ENCODE results near the gene FANCM. TPM values are rescaled to one million over a fixed set of nuclear protein-coding genes. Genes with fewer than 3 reads are reported as not detected.

The FANCM gene
- total and polyA plus RNA-seq, 2 experiments from 2014 or later, result 4.1 to 6.7 TPM

DNA sequence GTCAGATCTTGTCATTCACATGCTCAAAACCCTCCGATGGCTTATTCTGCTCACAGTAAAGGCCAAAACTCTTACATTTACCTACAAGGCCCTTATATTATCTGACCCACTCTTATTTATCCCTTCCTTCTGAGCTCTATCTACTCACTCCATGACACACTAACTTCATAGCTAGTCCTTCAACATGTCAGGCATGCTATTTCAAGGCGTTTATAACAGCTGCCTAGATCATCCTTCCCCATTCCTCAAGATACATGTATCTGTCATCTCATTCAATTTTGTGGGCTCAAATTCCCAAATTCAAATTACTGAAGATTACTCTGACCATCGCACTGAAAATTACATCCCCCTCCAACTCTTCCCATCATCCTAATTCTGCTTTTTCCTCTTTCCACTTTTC lies 110.4 kb downstream of the FANCM start:
- Histone ChIP-seq H3K27ac (no peak overlapping the region), H3K4me3 (no peak overlapping the region), H3K9me3 (ENCODE audit: low read depth) (no peaks in the 10 kb centered on the region), H4K20me1 (ENCODE audit: insufficient read depth) (no peaks in the 10 kb centered on the region), H3K4me2 (ENCODE audit: unreplicated experiment) (no peak overlapping the region), H2AFZ (no peak overlapping the region), H3K4me1 (ENCODE audit: insufficient read depth) (peaks cover 37% of the 10 kb centered on the region), H3K79me2 (ENCODE audit: insufficient read depth) (no peaks in the 10 kb centered on the region; the same call in 1 of the 2 replicates), H3K36me3 (ENCODE audit: low read depth) (no peaks in the 10 kb centered on the region), H3K9ac (no peak overlapping the region), H3F3A (ENCODE audit: insufficient read depth) (peaks cover 4% of the 10 kb centered on the region; the same call in 1 of the 2 replicates), H3K27me3 (replicated peaks; ENCODE audit: insufficient read depth) (no peaks in the 10 kb centered on the region), H3K9me2 (ENCODE audit: insufficient read depth) (0 out of 2 replicates have a peak, but pooled peaks cover 8% of the 10 kb centered on the region)
- TF ChIP-seq EZH2 (IDR thresholded peaks at IDR 0.05; ENCODE audit: insufficient read depth, poor library complexity, severe bottlenecking), result no peak
- TF ChIP-seq EZH2phosphoT487 (IDR thresholded peaks at IDR 0.05; ENCODE audit: insufficient read depth, low read depth), result no peak
- 95 to 99% methylated on average over 3 of the region's 3 CpGs for WGBS, 2 experiments (ENCODE audit: low coverage in 1 of 2, low lambda C conversion rate in 2 of 2, missing lambda C conversion rate in 2 of 2)
- DNase-seq, result no peak
- in situ Hi-C loops (cut with MboI), result no loop called here

DNA sequence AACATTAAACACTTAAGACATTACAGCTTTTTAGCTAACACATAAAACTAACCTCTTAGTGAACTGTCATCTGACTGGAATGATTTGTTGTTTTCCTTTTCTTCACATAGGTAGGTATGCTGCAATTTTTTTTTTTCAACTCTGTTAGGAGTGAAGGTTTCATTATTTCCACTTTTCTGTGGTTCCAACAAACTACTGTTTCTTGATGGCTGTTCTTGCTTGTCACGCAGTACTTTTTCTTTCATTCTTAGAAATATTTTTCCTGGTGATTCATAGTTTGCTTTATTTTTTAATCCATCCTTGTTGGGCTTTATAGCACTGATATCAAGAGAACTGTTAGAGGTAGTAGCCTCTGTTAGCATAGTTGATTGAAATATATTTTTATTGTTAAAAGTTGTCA lies 111.0 kb downstream of the FANCM start:
- in situ Hi-C loops (cut with MboI), result no loop called here
- Histone ChIP-seq H3K4me2 (ENCODE audit: unreplicated experiment) (no peak overlapping the region), H3K27me3 (replicated peaks; ENCODE audit: insufficient read depth) (no peaks in the 10 kb centered on the region), H3K9me3 (ENCODE audit: low read depth) (no peaks in the 10 kb centered on the region), H2AFZ (no peak overlapping the region), H3K9me2 (ENCODE audit: insufficient read depth) (0 out of 2 replicates have a peak, but pooled peaks cover 8% of the 10 kb centered on the region), H3K27ac (no peak overlapping the region), H4K20me1 (ENCODE audit: insufficient read depth) (no peaks in the 10 kb centered on the region), H3K9ac (no peak overlapping the region), H3K36me3 (ENCODE audit: low read depth) (no peaks in the 10 kb centered on the region), H3K4me3 (no peak overlapping the region), H3K4me1 (ENCODE audit: insufficient read depth) (peaks cover 42% of the 10 kb centered on the region), H3F3A (ENCODE audit: insufficient read depth) (peaks cover 4% of the 10 kb centered on the region; the same call in 1 of the 2 replicates), H3K79me2 (ENCODE audit: insufficient read depth) (no peaks in the 10 kb centered on the region; the same call in 1 of the 2 replicates)
- DNase-seq, result no peak
- WGBS, 2 experiments (ENCODE audit: low coverage in 1 of 2, low lambda C conversion rate in 2 of 2, missing lambda C conversion rate in 2 of 2), result 94 to 97% methylated on average over 1 of the region's 1 CpG
- TF ChIP-seq EZH2phosphoT487 (IDR thresholded peaks at IDR 0.05; ENCODE audit: insufficient read depth, low read depth), result no peak
- no peak for TF ChIP-seq EZH2 (IDR thresholded peaks at IDR 0.05; ENCODE audit: insufficient read depth, poor library complexity, severe bottlenecking)

DNA sequence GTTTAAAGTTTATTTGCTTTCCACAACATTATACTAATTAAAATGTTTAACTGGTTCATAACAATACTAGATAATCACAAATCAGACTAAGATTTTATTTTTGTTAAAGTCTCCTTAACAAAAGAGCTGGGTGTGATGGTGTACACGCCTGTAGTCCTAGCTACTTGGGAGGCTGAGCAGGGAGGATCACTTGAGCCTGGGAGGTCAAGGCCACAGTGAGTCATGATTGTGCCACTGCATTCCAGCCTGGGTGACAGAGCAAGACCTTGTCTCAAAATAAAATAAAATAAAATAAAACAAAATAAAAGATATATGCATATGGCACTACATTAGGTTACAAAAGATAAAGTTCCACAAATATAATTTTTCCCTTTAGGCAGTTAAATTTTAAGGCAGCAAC lies 111.7 kb downstream of the FANCM start:
- DNase-seq, result no peak
- Histone ChIP-seq H3K4me3 (no peak overlapping the region), H3K9ac (no peak overlapping the region), H3K4me1 (ENCODE audit: insufficient read depth) (peaks cover 38% of the 10 kb centered on the region), H4K20me1 (ENCODE audit: insufficient read depth) (no peaks in the 10 kb centered on the region), H3K9me3 (ENCODE audit: low read depth) (no peaks in the 10 kb centered on the region), H3F3A (ENCODE audit: insufficient read depth) (peaks cover 4% of the 10 kb centered on the region; the same call in 1 of the 2 replicates), H3K79me2 (ENCODE audit: insufficient read depth) (no peaks in the 10 kb centered on the region; the same call in 1 of the 2 replicates), H2AFZ (no peak overlapping the region), H3K27ac (no peak overlapping the region), H3K27me3 (replicated peaks; ENCODE audit: insufficient read depth) (no peaks in the 10 kb centered on the region), H3K36me3 (ENCODE audit: low read depth) (no peaks in the 10 kb centered on the region), H3K4me2 (ENCODE audit: unreplicated experiment) (no peak overlapping the region), H3K9me2 (ENCODE audit: insufficient read depth) (0 out of 2 replicates have a peak, but pooled peaks cover 8% of the 10 kb centered on the region)
- in situ Hi-C loops (cut with MboI), result no loop called here
- 95 to 100% methylated on average over 1 of the region's 1 CpG for WGBS, 2 experiments (ENCODE audit: low coverage in 1 of 2, low lambda C conversion rate in 2 of 2, missing lambda C conversion rate in 2 of 2)
- TF ChIP-seq EZH2 (IDR thresholded peaks at IDR 0.05; ENCODE audit: insufficient read depth, poor library complexity, severe bottlenecking) (no peak), EZH2phosphoT487 (IDR thresholded peaks at IDR 0.05; ENCODE audit: insufficient read depth, low read depth) (no peak)

DNA sequence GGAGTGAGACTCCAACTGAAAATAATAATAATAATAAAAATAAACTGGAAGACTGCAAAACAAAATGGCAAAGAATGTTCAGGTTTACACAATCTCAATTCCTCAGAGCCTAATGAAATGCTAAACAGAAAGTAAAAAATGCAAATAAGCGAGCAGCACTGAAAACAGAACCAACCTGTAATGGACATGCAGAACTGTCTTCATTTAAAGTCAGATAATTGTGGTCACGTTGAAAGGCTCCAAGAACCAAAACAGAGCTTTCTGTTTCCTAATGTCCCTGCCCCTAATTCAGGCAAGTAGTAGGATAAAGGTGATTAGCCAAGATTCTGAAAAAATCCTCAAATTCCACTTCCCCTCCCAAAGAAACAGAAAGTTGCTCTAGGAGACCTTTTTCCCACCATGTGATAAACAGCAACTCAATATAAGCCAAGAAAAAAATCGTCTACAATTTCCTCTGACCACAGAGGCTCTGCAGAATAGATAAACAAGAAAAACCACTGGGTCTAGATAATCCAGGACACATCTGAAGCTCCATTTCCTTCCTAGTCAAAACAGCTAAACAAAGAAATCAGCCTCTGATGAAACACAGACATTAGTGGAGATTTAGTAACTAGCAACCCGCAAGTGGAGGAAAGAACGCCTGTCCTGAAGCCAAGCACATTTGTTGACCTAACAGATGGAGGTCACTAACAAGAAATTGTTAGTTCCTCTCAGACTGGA lies 114.3 kb downstream of the FANCM start:
- no peaks in the 10 kb centered on the region for H4K20me1 ChIP-seq (ENCODE audit: insufficient read depth)
- peaks cover 35% of the 10 kb centered on the region for H3K4me1 ChIP-seq (ENCODE audit: insufficient read depth)
- WGBS, 2 experiments (ENCODE audit: low coverage in 1 of 2, low lambda C conversion rate in 2 of 2, missing lambda C conversion rate in 2 of 2), result 64 to 66% methylated on average over 5 of the region's 5 CpGs
- no peaks in the 10 kb centered on the region; the same call in 1 of the 2 replicates for H3K79me2 ChIP-seq (ENCODE audit: insufficient read depth)
- TF ChIP-seq EZH2phosphoT487 (IDR thresholded peaks at IDR 0.05; ENCODE audit: insufficient read depth, low read depth) (no peak), EZH2 (IDR thresholded peaks at IDR 0.05; ENCODE audit: insufficient read depth, poor library complexity, severe bottlenecking) (no peak)
- H3K36me3 ChIP-seq (ENCODE audit: low read depth), result no peaks in the 10 kb centered on the region
- peak overlapping the region; percentile 13 for H3K27ac ChIP-seq
- H3K27me3 ChIP-seq (replicated peaks; ENCODE audit: insufficient read depth), result no peaks in the 10 kb centered on the region
- H3K4me3 ChIP-seq, result peak overlapping the region; percentile 22; the same call in 1 of the 2 replicates
- H2AFZ ChIP-seq, result 0 out of 2 replicates have a peak overlapping the region, but pooled peaks have one; percentile 30
- H3K9me3 ChIP-seq (ENCODE audit: low read depth), result no peaks in the 10 kb centered on the region
- H3F3A ChIP-seq (ENCODE audit: insufficient read depth), result peaks cover 14% of the 10 kb centered on the region
- in situ Hi-C loops (cut with MboI), result loop anchor here (25.0 kb wide), 1 partner anchor 338 kb away; no protein-coding TSS in a partner anchor
- DNase-seq, result peak; percentile 34
- H3K9me2 ChIP-seq (ENCODE audit: insufficient read depth), result 0 out of 2 replicates have a peak, but pooled peaks cover 1% of the 10 kb centered on the region
- peak overlapping the region; percentile 22; the same call in 1 of the 2 replicates for H3K9ac ChIP-seq
- peak overlapping the region; percentile 44 for H3K4me2 ChIP-seq (ENCODE audit: unreplicated experiment)

Small RNA genes within 50 kb of the gene (small RNA-seq; reads per million reads assigned to genes)
- gene RF00151 (ENCODE audit: low read depth, low replicate concordance) (not detected), gene SNORD127 (ENCODE audit: low read depth, low replicate concordance) (678 reads per million, percentile 99 among the genes with 10 or more reads in this experiment)

Other genes starting within 250 kb of the FANCM start
- gene KLHL28, start 174.0 kb upstream of the FANCM start, total RNA-seq (2014; rRNA removed; shearing (Covaris generic)), result 10.3 and 11.9 TPM in 2 replicates
- 10.9 and 13.1 TPM in 2 replicates for gene KLHL28, start 174.0 kb upstream of the FANCM start, polyA plus RNA-seq (2016; fragmentation: Nextera tagmentation; extraction: Ambion mirVana)
- 12.2 and 14.4 TPM in 2 replicates for gene TOGARAM1, start 173.7 kb upstream of the FANCM start, total RNA-seq (2014; rRNA removed; shearing (Covaris generic))
- 8.7 and 10.5 TPM in 2 replicates for gene TOGARAM1, start 173.7 kb upstream of the FANCM start, polyA plus RNA-seq (2016; fragmentation: Nextera tagmentation; extraction: Ambion mirVana)
- 18.6 and 36.8 TPM in 2 replicates for gene PRPF39, start 51.8 kb upstream of the FANCM start, total RNA-seq (2014; rRNA removed; shearing (Covaris generic))
- gene PRPF39, start 51.8 kb upstream of the FANCM start, polyA plus RNA-seq (2016; fragmentation: Nextera tagmentation; extraction: Ambion mirVana), result 17.5 and 19.8 TPM in 2 replicates
- 28.3 and 40.9 TPM in 2 replicates for gene FKBP3, start 1.4 kb upstream of the FANCM start, total RNA-seq (2014; rRNA removed; shearing (Covaris generic))
- 124 and 125 TPM in 2 replicates for gene FKBP3, start 1.4 kb upstream of the FANCM start, polyA plus RNA-seq (2016; fragmentation: Nextera tagmentation; extraction: Ambion mirVana)
- 28.9 and 30.2 TPM in 2 replicates for gene MIS18BP1, start 117.3 kb downstream of the FANCM start, total RNA-seq (2014; rRNA removed; shearing (Covaris generic))
- gene MIS18BP1, start 117.3 kb downstream of the FANCM start, polyA plus RNA-seq (2016; fragmentation: Nextera tagmentation; extraction: Ambion mirVana), result 23.3 and 24.4 TPM in 2 replicates